Measurements from ENCODE around the gene CFAP410.

The CFAP410 gene

GRCh38 chr21:44333509-44334328 is 5.5 kb downstream of the CFAP410 start:
- no peak overlapping the region for H3K27ac ChIP-seq (replicated peaks)
- no peak for DNase-seq (ENCODE audit: low read depth in 1 of 2, low spot score in 1 of 2)
- no peak for TF ChIP-seq SPI1 (IDR thresholded peaks at IDR 0.05; ENCODE audit: borderline replicate concordance, low read depth)
- no peak overlapping the region for H3K4me3 ChIP-seq (replicated peaks; ENCODE audit: insufficient read depth, low read length)
- H3K27me3 ChIP-seq (ENCODE audit: insufficient read depth, poor library complexity, severe bottlenecking) = no peaks in the 10 kb centered on the region

GRCh38 chr21:44332965-44333364 is 6.2 kb downstream of the CFAP410 start:
- Histone ChIP-seq H3K27ac (replicated peaks) (no peak overlapping the region), H3K4me3 (replicated peaks; ENCODE audit: insufficient read depth, low read length) (no peak overlapping the region), H3K27me3 (ENCODE audit: insufficient read depth, poor library complexity, severe bottlenecking) (no peaks in the 10 kb centered on the region)
- TF ChIP-seq GABPA (IDR thresholded peaks at IDR 0.05; ENCODE audit: low read depth) = no peak
- TF ChIP-seq, protein P1, sequence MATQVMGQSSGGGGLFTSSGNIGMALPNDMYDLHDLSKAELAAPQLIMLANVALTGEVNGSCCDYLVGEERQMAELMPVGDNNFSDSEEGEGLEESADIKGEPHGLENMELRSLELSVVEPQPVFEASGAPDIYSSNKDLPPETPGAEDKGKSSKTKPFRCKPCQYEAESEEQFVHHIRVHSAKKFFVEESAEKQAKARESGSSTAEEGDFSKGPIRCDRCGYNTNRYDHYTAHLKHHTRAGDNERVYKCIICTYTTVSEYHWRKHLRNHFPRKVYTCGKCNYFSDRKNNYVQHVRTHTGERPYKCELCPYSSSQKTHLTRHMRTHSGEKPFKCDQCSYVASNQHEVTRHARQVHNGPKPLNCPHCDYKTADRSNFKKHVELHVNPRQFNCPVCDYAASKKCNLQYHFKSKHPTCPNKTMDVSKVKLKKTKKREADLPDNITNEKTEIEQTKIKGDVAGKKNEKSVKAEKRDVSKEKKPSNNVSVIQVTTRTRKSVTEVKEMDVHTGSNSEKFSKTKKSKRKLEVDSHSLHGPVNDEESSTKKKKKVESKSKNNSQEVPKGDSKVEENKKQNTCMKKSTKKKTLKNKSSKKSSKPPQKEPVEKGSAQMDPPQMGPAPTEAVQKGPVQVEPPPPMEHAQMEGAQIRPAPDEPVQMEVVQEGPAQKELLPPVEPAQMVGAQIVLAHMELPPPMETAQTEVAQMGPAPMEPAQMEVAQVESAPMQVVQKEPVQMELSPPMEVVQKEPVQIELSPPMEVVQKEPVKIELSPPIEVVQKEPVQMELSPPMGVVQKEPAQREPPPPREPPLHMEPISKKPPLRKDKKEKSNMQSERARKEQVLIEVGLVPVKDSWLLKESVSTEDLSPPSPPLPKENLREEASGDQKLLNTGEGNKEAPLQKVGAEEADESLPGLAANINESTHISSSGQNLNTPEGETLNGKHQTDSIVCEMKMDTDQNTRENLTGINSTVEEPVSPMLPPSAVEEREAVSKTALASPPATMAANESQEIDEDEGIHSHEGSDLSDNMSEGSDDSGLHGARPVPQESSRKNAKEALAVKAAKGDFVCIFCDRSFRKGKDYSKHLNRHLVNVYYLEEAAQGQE (IDR thresholded peaks at IDR 0.05; ENCODE audit: insufficient replicate concordance, low read depth) = no peak
- TF ChIP-seq POLR2AphosphoS5 (IDR thresholded peaks at IDR 0.05; ENCODE audit: low read depth) = no peak
- TF ChIP-seq CTCF (IDR thresholded peaks at IDR 0.05; ENCODE audit: insufficient read depth, low read length) = no peak
- no peak for TF ChIP-seq SPI1 (IDR thresholded peaks at IDR 0.05; ENCODE audit: borderline replicate concordance, low read depth)
- no peak for DNase-seq (ENCODE audit: low read depth in 1 of 2, low spot score in 1 of 2)

- Histone ChIP-seq H3K4me3 (replicated peaks; ENCODE audit: insufficient read depth, low read length) (no peak overlapping the region), H3K27me3 (ENCODE audit: insufficient read depth, poor library complexity, severe bottlenecking) (no peaks in the 10 kb centered on the region), H3K27ac (replicated peaks) (no peak overlapping the region)
- no peak for DNase-seq (ENCODE audit: low read depth in 1 of 2, low spot score in 1 of 2)
- TF ChIP-seq SPI1 (IDR thresholded peaks at IDR 0.05; ENCODE audit: borderline replicate concordance, low read depth) = no peak
- TF ChIP-seq, protein P1 (IDR thresholded peaks at IDR 0.05; ENCODE audit: insufficient replicate concordance, low read depth) = no peak
- TF ChIP-seq GABPA (IDR thresholded peaks at IDR 0.05; ENCODE audit: low read depth) = no peak
- TF ChIP-seq POLR2AphosphoS5 (IDR thresholded peaks at IDR 0.05; ENCODE audit: low read depth) = no peak
- no peak for TF ChIP-seq CTCF (IDR thresholded peaks at IDR 0.05; ENCODE audit: insufficient read depth, low read length)
Observed at GRCh38 chr21:44332383-44332782, 6.8 kb downstream of the CFAP410 start.

DNA sequence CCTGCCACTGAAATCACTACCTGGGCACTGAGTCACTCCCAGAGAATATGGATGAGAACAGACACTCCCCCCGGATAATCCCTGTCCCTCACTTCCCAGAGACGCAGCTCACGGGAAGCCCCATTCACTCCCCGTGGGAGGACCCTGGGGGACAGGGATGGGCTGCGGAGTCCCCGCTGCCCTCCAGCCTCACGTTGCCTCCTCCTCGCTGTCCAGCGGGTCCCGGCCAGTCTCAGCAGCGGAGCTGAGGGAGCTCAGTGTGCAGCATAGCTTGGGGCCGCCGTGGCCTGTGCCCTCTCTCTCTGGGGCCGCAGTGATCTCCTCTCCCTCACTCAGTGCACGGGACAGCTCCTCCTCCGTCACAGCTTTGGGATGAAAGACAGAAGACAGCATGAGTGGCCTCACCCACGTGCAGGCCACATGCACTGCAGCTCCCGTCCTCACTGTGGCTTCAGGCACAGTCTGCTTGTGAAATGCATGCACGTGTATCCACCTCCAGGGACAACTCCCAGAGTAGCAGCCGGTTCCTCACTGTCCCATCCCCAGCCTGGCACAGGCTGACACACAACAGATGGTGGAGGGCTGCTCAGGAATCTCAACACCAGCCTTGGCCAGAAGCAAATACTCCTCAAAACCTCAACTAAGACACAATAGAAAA is 7.4 kb downstream of the CFAP410 start:
- H3K27ac ChIP-seq (replicated peaks) = no peak overlapping the region
- peak; percentile 7; the same call in 1 of the 2 replicates for TF ChIP-seq POLR2AphosphoS5 (IDR thresholded peaks at IDR 0.05; ENCODE audit: low read depth)
- no peak for TF ChIP-seq CTCF (IDR thresholded peaks at IDR 0.05; ENCODE audit: insufficient read depth, low read length)
- H3K4me3 ChIP-seq (replicated peaks; ENCODE audit: insufficient read depth, low read length) = no peak overlapping the region
- no peaks in the 10 kb centered on the region for H3K27me3 ChIP-seq (ENCODE audit: insufficient read depth, poor library complexity, severe bottlenecking)
- DNase-seq (ENCODE audit: low read depth in 1 of 2, low spot score in 1 of 2) = peak in 1 of 2 experiments; percentile 7

Data from HL-60 (cell line).